ENCODE data around the gene TNNC1. TPM values are rescaled to one million over a fixed set of nuclear protein-coding genes. Genes with fewer than 3 reads are reported as not detected.

TNNC1 gene
- total and polyA plus RNA-seq, 4 donors, result 0.21 to 0.75 (median 0.35) TPM

DNA sequence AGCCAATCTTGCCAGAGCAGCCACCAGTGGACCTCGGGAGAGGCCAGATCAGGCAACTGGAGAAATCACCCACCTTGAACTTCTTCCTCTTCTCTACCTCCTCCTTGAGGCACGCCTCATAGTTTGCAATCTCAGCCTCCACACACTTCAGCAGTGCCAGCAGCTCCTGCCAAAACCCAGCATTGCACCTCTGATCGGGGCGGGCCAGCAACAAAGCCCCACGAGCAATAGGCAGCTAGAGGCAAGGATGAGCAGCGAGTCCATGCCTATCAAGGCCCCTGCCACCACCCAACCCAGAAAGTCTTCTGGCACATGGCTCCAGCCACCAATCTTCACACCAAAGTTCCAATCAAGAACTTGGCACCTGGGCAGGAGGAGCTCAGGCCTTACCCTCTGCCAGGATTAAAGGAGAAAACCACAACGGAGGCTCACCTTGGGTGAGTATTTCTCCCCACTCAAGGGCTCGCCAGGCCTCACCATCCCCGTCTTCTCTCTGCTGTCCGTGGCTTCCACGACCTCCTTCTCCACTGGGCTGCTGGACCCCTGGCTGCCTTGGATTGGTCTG is 51.1 kb downstream of the TNNC1 start:
- Histone ChIP-seq H3K36me3 (ENCODE audit: control insufficient read depth in 4 of 4, insufficient read depth in 3 of 4, low read depth in 1 of 4, low read length in 3 of 4) (peaks cover 17 to 97% (median 60%) of the 10 kb centered on the region in 4 donors), H3K4me3 (ENCODE audit: low read depth in 1 of 3, low read length in 3 of 3) (no peak overlapping the region), H3K4me1 (ENCODE audit: control insufficient read depth in 4 of 4, insufficient read depth in 4 of 4, low read length in 3 of 4) (peaks cover 0 to 2% (median under 1%) of the 10 kb centered on the region in 4 donors), H3K9ac (ENCODE audit: low read depth in 1 of 2, low read length in 2 of 2) (no peak overlapping the region), H3K27ac (ENCODE audit: low read depth in 1 of 2, low read length in 2 of 2) (no peak overlapping the region), H3K9me3 (ENCODE audit: control insufficient read depth in 4 of 4, low read length in 3 of 4) (no peaks in the 10 kb centered on the region), H3K27me3 (ENCODE audit: control insufficient read depth in 4 of 4, insufficient read depth in 4 of 4, low read length in 3 of 4) (no peaks in the 10 kb centered on the region)
- no peak for DNase-seq (ENCODE audit: low spot score)
- TF ChIP-seq NR2F2 (IDR thresholded peaks at IDR 0.05), result no peak
- no peak for TF ChIP-seq RAD21 (IDR thresholded peaks at IDR 0.05)
- 96% methylated on average over 11 of the region's 11 CpGs for WGBS

DNA sequence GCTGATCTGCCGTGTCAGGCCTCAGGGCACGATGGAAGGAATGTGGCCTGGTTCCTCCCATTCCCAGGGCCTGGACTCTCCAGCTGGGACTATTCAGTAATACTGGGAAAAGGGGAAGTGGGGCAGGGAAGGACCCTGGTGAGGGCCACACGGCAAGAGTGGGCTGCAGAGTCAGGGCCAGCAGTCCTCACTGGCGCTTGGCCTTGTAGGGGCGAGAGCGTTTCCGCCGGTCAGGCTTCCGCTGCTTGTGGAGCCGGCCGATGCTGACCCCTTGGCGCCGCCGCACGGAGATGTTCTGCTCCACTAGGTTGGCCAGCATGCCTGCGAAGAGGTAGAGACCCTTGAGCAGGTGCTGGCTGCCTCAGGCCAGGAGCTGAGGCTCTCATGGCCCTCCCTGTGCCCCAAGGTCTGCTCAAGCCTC is 51.7 kb downstream of the TNNC1 start:
- Histone ChIP-seq H3K9me3 (ENCODE audit: control insufficient read depth in 4 of 4, low read length in 3 of 4) (no peaks in the 10 kb centered on the region), H3K27me3 (ENCODE audit: control insufficient read depth in 4 of 4, insufficient read depth in 4 of 4, low read length in 3 of 4) (no peaks in the 10 kb centered on the region), H3K27ac (ENCODE audit: low read depth in 1 of 2, low read length in 2 of 2) (no peak overlapping the region), H3K4me1 (ENCODE audit: control insufficient read depth in 4 of 4, insufficient read depth in 4 of 4, low read length in 3 of 4) (no peaks in the 10 kb centered on the region), H3K36me3 (ENCODE audit: control insufficient read depth in 4 of 4, insufficient read depth in 3 of 4, low read depth in 1 of 4, low read length in 3 of 4) (peaks cover 17 to 90% (median 54%) of the 10 kb centered on the region in 4 donors), H3K4me3 (ENCODE audit: low read depth in 1 of 3, low read length in 3 of 3) (no peak overlapping the region), H3K9ac (ENCODE audit: low read depth in 1 of 2, low read length in 2 of 2) (no peak overlapping the region)
- TF ChIP-seq RAD21 (IDR thresholded peaks at IDR 0.05) (no peak), GABPA (IDR thresholded peaks at IDR 0.05 in 1 of 2, conservative IDR thresholded peaks at IDR 0.05 in 1 of 2) (no peak)
- DNase-seq (ENCODE audit: low spot score), result no peak
- WGBS, result 97% methylated on average over 16 of the region's 16 CpGs

DNA sequence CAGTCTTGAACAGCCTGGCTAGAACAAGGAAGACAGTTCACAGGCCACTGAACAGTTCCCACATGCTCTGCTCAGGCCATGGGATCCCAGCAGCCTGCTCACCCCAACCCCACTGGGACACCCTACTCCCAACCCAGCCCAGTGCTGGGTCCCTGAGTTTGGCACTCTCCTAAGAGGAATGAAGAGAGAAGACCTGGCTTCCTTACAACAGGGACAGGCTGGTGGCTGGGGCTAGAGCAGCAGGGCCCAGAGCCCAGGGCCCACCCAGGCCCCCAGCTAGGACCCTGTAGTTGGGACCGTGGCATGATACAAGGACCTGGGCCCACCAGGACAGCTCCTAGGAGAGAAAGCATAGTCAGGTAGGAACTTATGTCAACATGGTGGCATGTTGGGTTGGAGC is 52.3 kb downstream of the TNNC1 start:
- no peak for DNase-seq (ENCODE audit: low spot score)
- Histone ChIP-seq H3K4me3 (ENCODE audit: low read depth in 1 of 3, low read length in 3 of 3) (no peak overlapping the region), H3K9me3 (ENCODE audit: control insufficient read depth in 4 of 4, low read length in 3 of 4) (no peaks in the 10 kb centered on the region), H3K27ac (ENCODE audit: low read depth in 1 of 2, low read length in 2 of 2) (no peak overlapping the region), H3K36me3 (ENCODE audit: control insufficient read depth in 4 of 4, insufficient read depth in 3 of 4, low read depth in 1 of 4, low read length in 3 of 4) (peaks cover 13 to 87% (median 52%) of the 10 kb centered on the region in 4 donors), H3K27me3 (ENCODE audit: control insufficient read depth in 4 of 4, insufficient read depth in 4 of 4, low read length in 3 of 4) (no peaks in the 10 kb centered on the region), H3K9ac (ENCODE audit: low read depth in 1 of 2, low read length in 2 of 2) (no peak overlapping the region), H3K4me1 (ENCODE audit: control insufficient read depth in 4 of 4, insufficient read depth in 4 of 4, low read length in 3 of 4) (no peaks in the 10 kb centered on the region)
- WGBS, result 98% methylated on average over 1 of the region's 1 CpG
- no peak for TF ChIP-seq TAF1 (conservative IDR thresholded peaks at IDR 0.05)
- TF ChIP-seq ZBTB33 (IDR thresholded peaks at IDR 0.05), result no peak
- TF ChIP-seq, protein P1, sequence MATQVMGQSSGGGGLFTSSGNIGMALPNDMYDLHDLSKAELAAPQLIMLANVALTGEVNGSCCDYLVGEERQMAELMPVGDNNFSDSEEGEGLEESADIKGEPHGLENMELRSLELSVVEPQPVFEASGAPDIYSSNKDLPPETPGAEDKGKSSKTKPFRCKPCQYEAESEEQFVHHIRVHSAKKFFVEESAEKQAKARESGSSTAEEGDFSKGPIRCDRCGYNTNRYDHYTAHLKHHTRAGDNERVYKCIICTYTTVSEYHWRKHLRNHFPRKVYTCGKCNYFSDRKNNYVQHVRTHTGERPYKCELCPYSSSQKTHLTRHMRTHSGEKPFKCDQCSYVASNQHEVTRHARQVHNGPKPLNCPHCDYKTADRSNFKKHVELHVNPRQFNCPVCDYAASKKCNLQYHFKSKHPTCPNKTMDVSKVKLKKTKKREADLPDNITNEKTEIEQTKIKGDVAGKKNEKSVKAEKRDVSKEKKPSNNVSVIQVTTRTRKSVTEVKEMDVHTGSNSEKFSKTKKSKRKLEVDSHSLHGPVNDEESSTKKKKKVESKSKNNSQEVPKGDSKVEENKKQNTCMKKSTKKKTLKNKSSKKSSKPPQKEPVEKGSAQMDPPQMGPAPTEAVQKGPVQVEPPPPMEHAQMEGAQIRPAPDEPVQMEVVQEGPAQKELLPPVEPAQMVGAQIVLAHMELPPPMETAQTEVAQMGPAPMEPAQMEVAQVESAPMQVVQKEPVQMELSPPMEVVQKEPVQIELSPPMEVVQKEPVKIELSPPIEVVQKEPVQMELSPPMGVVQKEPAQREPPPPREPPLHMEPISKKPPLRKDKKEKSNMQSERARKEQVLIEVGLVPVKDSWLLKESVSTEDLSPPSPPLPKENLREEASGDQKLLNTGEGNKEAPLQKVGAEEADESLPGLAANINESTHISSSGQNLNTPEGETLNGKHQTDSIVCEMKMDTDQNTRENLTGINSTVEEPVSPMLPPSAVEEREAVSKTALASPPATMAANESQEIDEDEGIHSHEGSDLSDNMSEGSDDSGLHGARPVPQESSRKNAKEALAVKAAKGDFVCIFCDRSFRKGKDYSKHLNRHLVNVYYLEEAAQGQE (IDR thresholded peaks at IDR 0.05), result no peak
- TF ChIP-seq GABPA (IDR thresholded peaks at IDR 0.05 in 1 of 2, conservative IDR thresholded peaks at IDR 0.05 in 1 of 2), result no peak
- TF ChIP-seq, protein P2, sequence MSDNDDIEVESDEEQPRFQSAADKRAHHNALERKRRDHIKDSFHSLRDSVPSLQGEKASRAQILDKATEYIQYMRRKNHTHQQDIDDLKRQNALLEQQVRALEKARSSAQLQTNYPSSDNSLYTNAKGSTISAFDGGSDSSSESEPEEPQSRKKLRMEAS (IDR thresholded peaks at IDR 0.05), result no peak
- no peak for TF ChIP-seq RAD21 (IDR thresholded peaks at IDR 0.05)
- no peak for TF ChIP-seq NR2F2 (IDR thresholded peaks at IDR 0.05)
- TF ChIP-seq EGR1 (IDR thresholded peaks at IDR 0.05; ENCODE audit: low read depth in 2 of 2), result no peak
- TF ChIP-seq FOXA1 (IDR thresholded peaks at IDR 0.05), result no peak
- TF ChIP-seq RXRA (IDR thresholded peaks at IDR 0.05), result no peak

Other genes starting within 250 kb of the TNNC1 start
- not detected for gene TLR9, start 228.4 kb downstream of the TNNC1 start, total RNA-seq
- gene TLR9, start 228.4 kb downstream of the TNNC1 start, polyA plus RNA-seq, result under 1 TPM in 1 of 2 donors, not detected in 1; 0.02 TPM
- 10 to 100 TPM; 12.7 to 26.3 TPM for gene TWF2, start 214.9 kb downstream of the TNNC1 start, total RNA-seq
- 10 to 100 TPM; 12.0 to 22.6 TPM for gene TWF2, start 214.9 kb downstream of the TNNC1 start, polyA plus RNA-seq
- 1 to 10 TPM; 5.5 TPM for gene PPM1M, start 208.3 kb downstream of the TNNC1 start, total RNA-seq
- gene PPM1M, start 208.3 kb downstream of the TNNC1 start, polyA plus RNA-seq, result 1 to 10 TPM; 2.8 to 3.8 TPM
- gene WDR82, start 175.4 kb downstream of the TNNC1 start, total RNA-seq, result 10 to 100 TPM; 31.7 to 44.3 TPM
- 10 to 100 TPM in 1 of 2 donors, 1 to 10 TPM in 1; 4.3 to 19.4 TPM for gene WDR82, start 175.4 kb downstream of the TNNC1 start, polyA plus RNA-seq
- gene GLYCTK, start 166.2 kb downstream of the TNNC1 start, total RNA-seq, result 100 to 1,000 TPM in 1 of 2 donors, 10 to 100 TPM in 1; 67.8 to 224 TPM
- gene GLYCTK, start 166.2 kb downstream of the TNNC1 start, polyA plus RNA-seq, result 100 to 1,000 TPM; 176 to 180 TPM
- gene DNAH1, start 137.7 kb downstream of the TNNC1 start, total RNA-seq, result 1 to 10 TPM; 1.5 to 6.0 TPM
- 1 to 10 TPM; 1.7 to 3.3 TPM for gene DNAH1, start 137.7 kb downstream of the TNNC1 start, polyA plus RNA-seq
- 10 to 100 TPM; 38.0 to 57.2 TPM for gene BAP1, start 44.0 kb downstream of the TNNC1 start, total RNA-seq
- gene BAP1, start 44.0 kb downstream of the TNNC1 start, polyA plus RNA-seq, result 10 to 100 TPM; 19.4 to 39.3 TPM
- gene PHF7, start 43.4 kb downstream of the TNNC1 start, total RNA-seq, result 1 to 10 TPM; 4.7 to 7.8 TPM
- 1 to 10 TPM; 1.6 to 2.8 TPM for gene PHF7, start 43.4 kb downstream of the TNNC1 start, polyA plus RNA-seq
- gene SEMA3G, start 8.9 kb downstream of the TNNC1 start, total RNA-seq, result 1 to 10 TPM in 1 of 2 donors, under 1 TPM in 1; 0.47 to 1.2 TPM
- gene SEMA3G, start 8.9 kb downstream of the TNNC1 start, polyA plus RNA-seq, result 1 to 10 TPM in 1 of 2 donors, under 1 TPM in 1; 0.49 to 1.0 TPM
- gene NISCH, start 1.6 kb upstream of the TNNC1 start, total RNA-seq, result 10 to 100 TPM; 18.5 to 39.8 TPM
- 10 to 100 TPM; 10.8 to 16.7 TPM for gene NISCH, start 1.6 kb upstream of the TNNC1 start, polyA plus RNA-seq
- 100 to 1,000 TPM in 1 of 2 donors, 10 to 100 TPM in 1; 43.0 to 198 TPM for gene STAB1, start 41.3 kb upstream of the TNNC1 start, total RNA-seq
- gene STAB1, start 41.3 kb upstream of the TNNC1 start, polyA plus RNA-seq, result 10 to 100 TPM; 42.0 to 99.9 TPM
- gene NT5DC2, start 79.8 kb upstream of the TNNC1 start, total RNA-seq, result 10 to 100 TPM in 1 of 2 donors, 1 to 10 TPM in 1; 2.8 to 20.9 TPM
- gene NT5DC2, start 79.8 kb upstream of the TNNC1 start, polyA plus RNA-seq, result 1 to 10 TPM; 3.0 to 3.2 TPM
- gene UQCC5, start 82.6 kb upstream of the TNNC1 start, total RNA-seq, result 1 to 10 TPM; 3.3 to 8.5 TPM
- gene UQCC5, start 82.6 kb upstream of the TNNC1 start, polyA plus RNA-seq, result 10 to 100 TPM in 1 of 2 donors, 1 to 10 TPM in 1; 5.1 to 39.9 TPM
- gene PBRM1, start 231.9 kb upstream of the TNNC1 start, total RNA-seq, result 10 to 100 TPM; 57.7 to 65.7 TPM
- 10 to 100 TPM in 1 of 2 donors, 1 to 10 TPM in 1; 7.1 to 19.7 TPM for gene PBRM1, start 231.9 kb upstream of the TNNC1 start, polyA plus RNA-seq
- gene GNL3, start 232.0 kb upstream of the TNNC1 start, total RNA-seq, result 10 to 100 TPM; 26.5 to 82.2 TPM
- gene GNL3, start 232.0 kb upstream of the TNNC1 start, polyA plus RNA-seq, result 10 to 100 TPM; 38.5 to 45.1 TPM

Data from liver (tissue), 9 donors.